Activated T-helper 1 cell treated with anti-CD3 and anti-CD28 coated beads, Interleukin-12 subunit alpha, Interleukin-12 subunit beta, Interleukin-2, Interleukin-4 antibody, amounts not matched to agents 30 ng/mL and 10 ng/mL and 1 ng/mL, durations not matched to agents 14 hours and 24 hours and 36 hours (primary cell): ENCODE results near the gene EFHC2. TPM values are rescaled to one million over a fixed set of nuclear protein-coding genes. Genes with fewer than 3 reads are reported as not detected.
"Not testable (repeated sequence)": the region's sequence is repeated elsewhere in the genome, so short reads cannot be mapped to it uniquely, and the experiment has no call there.

Experiments
- DNase-seq: peaks from one replicate; pipeline ENCODE4 v3.0.0; 2021; ENCODE audit warnings: low spot score
- H3K27ac Mint-ChIP-seq: one replicate; pipeline ENCODE4 v1.8.0; 2021; ENCODE audit warnings: mild to moderate bottlenecking, mixed read lengths
- H3K27me3 Mint-ChIP-seq: one replicate; pipeline ENCODE4 v1.8.0; 2022; ENCODE audit warnings: mild to moderate bottlenecking, moderate library complexity, mixed read lengths; ENCODE audit not compliant: insufficient read depth
- H3K36me3 Mint-ChIP-seq: one replicate; pipeline ENCODE4 v1.8.0; 2021; ENCODE audit warnings: low read depth, mixed read lengths
- H3K4me1 Mint-ChIP-seq: one replicate; pipeline ENCODE4 v1.8.0; 2021; ENCODE audit warnings: low read depth, mixed read lengths
- H3K4me3 Mint-ChIP-seq: one replicate; pipeline ENCODE4 v1.8.0; 2021; ENCODE audit warnings: mild to moderate bottlenecking, moderate library complexity, mixed read lengths
- H3K9me3 Mint-ChIP-seq: one replicate; pipeline ENCODE4 v1.8.0; 2021; ENCODE audit warnings: mixed read lengths
- intact Hi-C: fragments of 100-400 bp; cut with micrococcal nuclease; formaldehyde crosslinking; loops from one replicate; pipeline ENCODE4 v1.15.1; 2024
- total RNA-seq: library from RNA; stranded (reverse); gene quantifications from 2 replicates; pipeline ENCODE4 v1.2.3, GENCODE V29; 2022

Gene EFHC2
- total RNA-seq, 1 donor from 2014 or later: not detected

DNA sequence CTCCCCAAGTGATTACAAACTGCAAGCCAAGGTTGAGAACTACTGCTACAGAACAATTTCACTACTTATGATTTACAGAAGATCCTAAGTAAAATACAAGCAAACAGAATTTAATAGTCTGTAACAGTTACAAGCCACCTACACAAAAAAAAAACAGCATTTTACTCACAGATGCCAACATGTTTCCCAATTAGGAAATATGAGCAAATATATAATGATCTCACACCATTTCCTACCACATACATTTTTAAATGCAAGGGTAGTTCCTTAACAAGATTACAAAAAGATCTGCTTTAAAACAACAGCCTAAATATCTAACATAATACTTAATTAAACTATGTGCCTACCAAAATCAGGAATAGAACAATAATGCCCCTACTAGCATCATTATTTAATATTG is 63.4 kb downstream of the EFHC2 start:
- intact Hi-C loops: no loop called here

DNA sequence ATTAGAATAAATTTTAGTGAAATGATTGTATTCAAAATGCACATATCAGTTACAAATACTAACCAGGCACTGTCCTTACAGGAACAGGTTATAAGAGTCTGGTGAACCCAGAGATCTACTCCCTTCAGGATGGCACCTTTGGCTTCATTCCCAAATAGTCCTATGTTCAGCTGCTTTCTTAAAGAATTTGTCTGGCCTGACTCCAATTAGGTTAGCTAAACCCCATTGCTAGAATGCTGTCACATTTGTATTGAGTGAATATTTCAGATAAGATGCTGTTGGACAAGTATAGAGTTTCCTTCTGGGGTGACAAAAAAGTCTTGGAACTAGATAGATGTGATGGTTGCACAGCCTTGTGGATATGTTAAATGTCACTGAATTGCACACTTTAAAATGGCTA is 69.4 kb downstream of the EFHC2 start:
- H3K9me3 Mint-ChIP-seq: no peaks in the 10 kb centered on the region
- no peaks in the 10 kb centered on the region for H3K27me3 Mint-ChIP-seq
- H3K4me3 Mint-ChIP-seq: no peak overlapping the region
- no peaks in the 10 kb centered on the region for H3K36me3 Mint-ChIP-seq
- peaks cover 5% of the 10 kb centered on the region for H3K4me1 Mint-ChIP-seq
- DNase-seq: no peak
- intact Hi-C loops: no loop called here
- no peak overlapping the region for H3K27ac Mint-ChIP-seq

More for the DNA sequence above, 63.4 kb downstream of the EFHC2 start:
- peaks cover 3% of the 10 kb centered on the region for H3K4me1 Mint-ChIP-seq
- no peaks in the 10 kb centered on the region for H3K36me3 Mint-ChIP-seq
- no peak overlapping the region for H3K4me3 Mint-ChIP-seq
- no peak for DNase-seq
- H3K27ac Mint-ChIP-seq: no peak overlapping the region
- H3K9me3 Mint-ChIP-seq: no peaks in the 10 kb centered on the region
- H3K27me3 Mint-ChIP-seq: no peaks in the 10 kb centered on the region

DNA sequence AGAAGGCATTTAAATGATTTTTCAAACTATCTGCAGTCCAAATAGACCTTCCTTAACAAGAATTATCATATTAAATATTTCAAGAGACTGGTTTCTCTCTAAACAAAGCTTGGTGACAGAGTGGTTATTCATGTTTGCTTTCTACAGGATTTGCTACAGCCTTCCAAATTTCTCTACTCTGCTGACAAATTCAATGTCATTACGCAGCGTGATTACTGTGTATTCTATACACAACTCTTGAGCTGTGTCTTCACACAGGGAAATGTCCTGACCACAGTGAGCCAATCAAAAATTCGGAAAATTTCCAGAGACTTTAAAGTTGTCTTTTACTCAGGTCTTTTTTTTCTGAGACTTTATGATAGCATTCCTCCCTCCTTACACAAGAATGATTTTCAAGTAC is 75.6 kb downstream of the EFHC2 start:
- H3K4me3 Mint-ChIP-seq: no peak overlapping the region
- no peaks in the 10 kb centered on the region for H3K36me3 Mint-ChIP-seq
- no peaks in the 10 kb centered on the region for H3K27me3 Mint-ChIP-seq
- H3K4me1 Mint-ChIP-seq: peaks cover 7% of the 10 kb centered on the region
- intact Hi-C loops: no loop called here
- no peak overlapping the region for H3K27ac Mint-ChIP-seq
- H3K9me3 Mint-ChIP-seq: no peaks in the 10 kb centered on the region
- no peak for DNase-seq

DNA sequence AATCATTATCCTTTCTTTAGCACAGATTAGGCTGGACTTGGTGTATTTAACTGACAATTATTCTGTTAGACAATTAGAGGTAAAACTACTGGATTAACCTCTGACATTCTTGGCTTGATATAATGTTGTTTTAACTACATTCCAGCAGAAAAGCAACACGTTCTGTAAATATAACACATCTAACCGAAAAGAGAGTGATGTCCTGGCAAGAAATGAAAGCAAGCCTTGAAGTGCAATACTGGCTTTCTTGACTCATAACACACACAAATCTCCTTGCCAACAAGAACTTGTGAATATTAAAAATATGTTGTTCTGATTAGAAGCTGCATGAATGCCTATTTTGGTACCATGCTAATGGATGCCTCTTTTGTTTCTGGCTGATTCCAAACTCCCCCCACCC is 76.4 kb downstream of the EFHC2 start:
- peaks cover 7% of the 10 kb centered on the region for H3K4me1 Mint-ChIP-seq
- H3K27me3 Mint-ChIP-seq: no peaks in the 10 kb centered on the region
- no peak overlapping the region for H3K27ac Mint-ChIP-seq
- H3K9me3 Mint-ChIP-seq: no peaks in the 10 kb centered on the region
- no peak overlapping the region for H3K4me3 Mint-ChIP-seq
- H3K36me3 Mint-ChIP-seq: no peaks in the 10 kb centered on the region
- intact Hi-C loops: no loop called here
- no peak for DNase-seq

DNA sequence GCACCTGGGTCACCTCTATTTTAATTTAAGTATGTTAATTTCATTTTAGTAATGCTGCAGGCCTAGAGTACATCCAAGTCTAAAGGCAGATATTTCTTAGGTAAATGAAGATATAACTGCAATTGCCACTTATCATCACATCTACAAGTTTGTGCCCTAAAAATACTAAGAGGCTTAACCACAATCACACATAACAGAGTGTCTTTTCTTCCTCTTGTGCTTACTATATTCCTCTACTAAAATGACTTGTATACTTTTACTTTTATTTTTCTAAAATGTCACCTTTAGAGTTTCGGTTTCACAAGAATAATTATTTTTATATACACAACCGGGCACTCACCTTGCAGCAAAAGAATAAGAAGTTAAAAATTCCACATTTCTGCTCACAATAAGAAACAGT is 77.9 kb downstream of the EFHC2 start:
- H3K27me3 Mint-ChIP-seq: no peaks in the 10 kb centered on the region
- H3K4me3 Mint-ChIP-seq: no peak overlapping the region
- H3K36me3 Mint-ChIP-seq: no peaks in the 10 kb centered on the region
- no peaks in the 10 kb centered on the region for H3K9me3 Mint-ChIP-seq
- peaks cover 12% of the 10 kb centered on the region for H3K4me1 Mint-ChIP-seq
- no peak for DNase-seq
- intact Hi-C loops: no loop called here
- H3K27ac Mint-ChIP-seq: no peak overlapping the region

DNA sequence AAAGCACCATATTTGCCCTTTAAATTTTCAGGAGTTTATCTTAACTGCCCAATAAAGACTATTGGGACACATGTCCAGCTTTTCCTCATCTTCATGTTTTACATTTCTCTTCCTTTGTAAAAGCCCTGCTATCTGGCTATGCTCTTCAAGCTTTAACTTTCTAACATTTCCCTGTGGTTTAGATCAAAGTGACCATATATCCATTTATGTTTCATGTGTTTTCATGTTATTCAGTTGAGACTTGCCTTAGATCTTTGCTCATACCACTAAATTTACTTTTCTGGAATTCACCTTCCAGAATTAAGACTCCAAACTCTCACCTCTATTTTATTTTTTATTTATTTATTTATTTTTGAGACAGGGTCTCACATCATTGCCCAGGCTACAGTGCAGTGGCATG is 78.5 kb downstream of the EFHC2 start:
- intact Hi-C loops: no loop called here
- no peak overlapping the region for H3K4me3 Mint-ChIP-seq

DNA sequence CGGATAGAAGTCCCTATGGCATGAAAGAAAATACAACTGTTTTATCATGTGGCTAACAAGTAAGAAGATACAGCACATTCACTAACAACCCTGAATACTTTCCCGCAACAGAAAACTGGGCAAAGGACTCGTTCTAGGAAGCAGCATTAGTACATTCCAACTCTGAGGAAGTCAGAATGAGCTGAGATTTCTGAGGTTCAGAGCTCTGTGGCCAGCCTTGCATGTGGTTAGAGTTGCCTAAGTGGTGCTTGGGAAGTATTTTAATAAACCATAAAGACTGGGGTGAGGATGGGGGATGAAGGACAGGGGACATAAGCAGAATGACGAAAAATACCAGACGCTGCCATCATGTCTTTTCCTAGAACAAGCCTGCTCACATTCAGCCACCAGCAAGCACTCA is 82.2 kb downstream of the EFHC2 start:
- Mint-ChIP-seq H3K27ac (no peak overlapping the region), H3K27me3 (no peaks in the 10 kb centered on the region), H3K4me1 (peaks cover 20% of the 10 kb centered on the region), H3K4me3 (no peak overlapping the region), H3K36me3 (peaks cover under 1% of the 10 kb centered on the region), H3K9me3 (peaks cover 18% of the 10 kb centered on the region)
- intact Hi-C loops: no loop called here
- DNase-seq: no peak

More for the DNA sequence above, 78.5 kb downstream of the EFHC2 start:
- H3K27ac Mint-ChIP-seq: no peak overlapping the region
- no peaks in the 10 kb centered on the region for H3K27me3 Mint-ChIP-seq
- H3K36me3 Mint-ChIP-seq: no peaks in the 10 kb centered on the region
- DNase-seq: no peak
- H3K4me1 Mint-ChIP-seq: peaks cover 17% of the 10 kb centered on the region
- no peaks in the 10 kb centered on the region for H3K9me3 Mint-ChIP-seq

GRCh38 chrX:44260609-44261008 is 82.9 kb downstream of the EFHC2 start:
- Mint-ChIP-seq H3K4me3 (no peak overlapping the region), H3K9me3 (peaks cover 25% of the 10 kb centered on the region), H3K4me1 (peaks cover 14% of the 10 kb centered on the region), H3K36me3 (peaks cover 7% of the 10 kb centered on the region), H3K27me3 (no peaks in the 10 kb centered on the region), H3K27ac (no peak overlapping the region)
- intact Hi-C loops: no loop called here
- DNase-seq: no peak

GRCh38 chrX:44255742-44256141 is 87.7 kb downstream of the EFHC2 start:
- peaks cover 39% of the 10 kb centered on the region for H3K9me3 Mint-ChIP-seq
- peaks cover 30% of the 10 kb centered on the region for H3K4me1 Mint-ChIP-seq
- intact Hi-C loops, H3K27me3 Mint-ChIP-seq, H3K27ac Mint-ChIP-seq, H3K4me3 Mint-ChIP-seq, DNase-seq: not testable (repeated sequence)
- H3K36me3 Mint-ChIP-seq: peaks cover 20% of the 10 kb centered on the region

- DNase-seq: no peak
- intact Hi-C loops: no loop called here
- no peak overlapping the region for H3K4me3 Mint-ChIP-seq
- H3K4me1 Mint-ChIP-seq: peaks cover 21% of the 10 kb centered on the region
- peaks cover 20% of the 10 kb centered on the region for H3K36me3 Mint-ChIP-seq
- peaks cover 39% of the 10 kb centered on the region for H3K9me3 Mint-ChIP-seq
- peak overlapping the region; percentile 40 for H3K27ac Mint-ChIP-seq
- no peaks in the 10 kb centered on the region for H3K27me3 Mint-ChIP-seq
These were observed 89.9 kb downstream of the EFHC2 start for GRCh38 chrX:44253575-44253942.

- H3K4me3 Mint-ChIP-seq, H3K27ac Mint-ChIP-seq, H3K27me3 Mint-ChIP-seq, intact Hi-C loops: not testable (repeated sequence)
- peak; percentile 35 for DNase-seq
- Mint-ChIP-seq H3K36me3 (peaks cover 20% of the 10 kb centered on the region), H3K9me3 (peaks cover 37% of the 10 kb centered on the region), H3K4me1 (peaks cover 21% of the 10 kb centered on the region)
These were observed 90.5 kb downstream of the EFHC2 start for GRCh38 chrX:44252688-44253574.

DNA sequence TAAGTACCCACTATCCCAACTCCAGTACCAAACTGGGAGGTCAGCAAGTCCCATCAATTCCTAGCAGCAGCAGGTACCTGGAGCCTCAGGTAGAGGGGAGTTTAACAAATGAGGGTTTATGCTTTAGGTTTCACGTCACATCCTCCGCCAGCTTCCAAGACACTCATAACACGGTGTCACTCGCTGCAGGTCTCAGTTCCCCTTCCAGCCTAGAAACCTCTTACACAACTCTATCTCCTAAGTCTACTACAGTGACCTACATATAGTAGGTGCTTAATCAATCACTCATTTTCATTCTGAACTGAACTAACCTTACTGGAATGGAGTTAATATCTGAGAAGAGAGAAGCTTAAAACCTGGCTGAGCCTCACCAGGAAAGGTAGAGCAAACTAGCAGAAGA is 96.0 kb downstream of the EFHC2 start:
- DNase-seq: no peak
- Mint-ChIP-seq H3K9me3 (no peaks in the 10 kb centered on the region), H3K4me1 (peaks cover 18% of the 10 kb centered on the region), H3K36me3 (no peaks in the 10 kb centered on the region), H3K27me3 (no peaks in the 10 kb centered on the region), H3K4me3 (no peak overlapping the region), H3K27ac (no peak overlapping the region)
- intact Hi-C loops: loop anchor here (5.0 kb wide), 1 partner anchor 410 kb away; no protein-coding TSS in a partner anchor

GRCh38 chrX:44246826-44247225 is 96.6 kb downstream of the EFHC2 start:
- no peak overlapping the region for H3K4me3 Mint-ChIP-seq
- H3K27ac Mint-ChIP-seq: no peak overlapping the region
- no peaks in the 10 kb centered on the region for H3K9me3 Mint-ChIP-seq
- H3K4me1 Mint-ChIP-seq: peaks cover 18% of the 10 kb centered on the region
- H3K27me3 Mint-ChIP-seq: no peaks in the 10 kb centered on the region
- no peak for DNase-seq
- intact Hi-C loops: loop anchor here (5.0 kb wide), 1 partner anchor 410 kb away; no protein-coding TSS in a partner anchor
- H3K36me3 Mint-ChIP-seq: no peaks in the 10 kb centered on the region
